ENCODE data around the gene PPP1R13B.

PPP1R13B gene

DNA sequence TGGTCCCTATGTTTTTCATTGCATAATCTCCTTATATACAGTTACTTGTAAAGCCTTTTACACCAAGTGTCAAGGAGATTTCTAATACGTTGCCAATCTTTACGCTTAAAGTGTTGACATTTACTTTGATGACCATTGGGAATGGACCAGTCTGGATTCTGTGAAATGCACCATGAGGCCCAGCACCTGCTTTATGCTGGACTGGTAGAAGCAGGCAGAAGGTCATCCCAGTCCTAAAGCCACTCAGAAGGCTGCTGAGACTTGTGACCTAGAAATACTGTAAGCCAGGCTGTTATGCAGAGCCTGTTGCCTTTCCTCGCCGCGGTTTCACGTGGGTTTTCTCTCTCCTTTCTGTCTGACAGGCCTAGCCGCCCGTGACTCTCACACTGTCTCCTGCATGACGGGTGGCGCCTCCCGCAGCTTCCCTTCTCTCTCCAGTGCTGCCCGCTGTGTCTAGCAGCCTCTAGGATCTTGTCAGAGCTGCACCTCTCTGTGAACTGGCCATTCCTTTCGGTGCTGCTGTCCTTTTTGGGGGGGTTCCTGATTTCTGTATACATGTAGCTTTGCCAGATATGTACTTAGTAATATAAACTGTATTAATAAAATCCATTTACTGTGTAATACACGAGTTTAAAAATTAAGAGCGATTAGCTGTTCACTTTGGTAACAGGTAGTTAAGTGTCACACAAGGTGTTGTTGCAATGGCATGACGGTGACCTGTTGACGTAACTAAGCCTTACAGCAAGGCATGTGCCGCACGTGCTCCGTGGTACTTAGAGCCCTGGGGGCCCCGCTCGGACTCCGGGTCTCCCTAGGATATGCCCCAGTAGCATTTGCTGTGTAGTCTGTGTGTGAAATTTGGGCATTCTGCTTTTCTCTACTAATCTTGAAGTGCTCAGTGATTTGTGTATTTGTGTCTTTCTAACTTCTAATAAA, 161.8 kb downstream of the PPP1R13B start:
- no peak for DNase-seq (ENCODE audit: low read depth)

DNA sequence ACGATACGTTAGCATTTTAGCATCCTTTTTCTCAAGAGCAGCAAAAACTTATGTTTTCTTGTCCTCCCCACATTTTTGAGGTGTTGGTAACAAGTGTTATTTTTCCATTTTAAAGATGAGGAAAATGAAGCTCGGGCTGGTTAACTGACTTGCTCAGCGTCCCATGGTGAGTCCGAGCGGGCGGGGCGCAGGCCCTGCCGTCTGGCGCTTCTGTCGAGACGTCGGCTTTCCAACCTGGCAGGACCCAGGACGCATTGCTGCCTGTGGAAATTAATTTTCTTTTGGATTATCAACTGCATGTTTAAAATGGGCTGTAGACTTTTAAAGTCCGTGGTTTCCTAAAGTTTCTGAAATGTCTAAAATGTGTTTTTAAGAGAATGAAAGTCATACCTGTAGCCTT, 162.5 kb downstream of the PPP1R13B start:
- no peak for DNase-seq (ENCODE audit: low read depth)

DNA sequence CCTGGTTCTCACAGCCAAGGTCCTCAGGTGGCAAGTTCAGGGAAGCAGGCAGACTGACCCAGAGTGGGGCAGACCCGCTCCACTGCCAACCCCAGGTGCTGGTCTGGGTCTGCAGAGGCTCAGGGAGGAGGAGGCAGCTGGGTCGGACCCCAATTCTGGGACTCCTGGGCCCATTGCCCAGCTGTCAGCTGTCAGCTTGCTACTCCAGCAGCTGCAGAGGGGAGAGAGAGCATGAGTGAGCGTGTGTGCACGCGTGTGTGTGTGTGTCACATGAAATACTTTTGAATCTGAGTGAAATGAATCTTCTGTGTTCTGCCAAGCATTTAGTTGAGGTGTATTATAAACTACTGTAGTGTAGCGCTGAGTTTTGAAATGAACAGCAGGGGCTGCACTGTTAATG, 162.9 kb downstream of the PPP1R13B start:
- no peak for DNase-seq (ENCODE audit: low read depth)
